Measurements from ENCODE around the gene WDR41.
"Not testable (repeated sequence)": the region's sequence is repeated elsewhere in the genome, so short reads cannot be mapped to it uniquely, and the experiment has no call there.

The WDR41 gene

GRCh38 chr5:77398896-77399295 is 93.2 kb downstream of the WDR41 start:
- no peak for DNase-seq

GRCh38 chr5:77398458-77398857 is 93.7 kb downstream of the WDR41 start:
- no peak for DNase-seq

GRCh38 chr5:77397686-77398292 is 94.3 kb downstream of the WDR41 start:
- DNase-seq = no peak

- DNase-seq = no peak
Measured at GRCh38 chr5:77396017-77396416, 96.1 kb downstream of the WDR41 start.

GRCh38 chr5:77394064-77394715 is 97.9 kb downstream of the WDR41 start:
- no peak for DNase-seq

- DNase-seq = no peak
Measured at GRCh38 chr5:77391240-77391765, 100.8 kb downstream of the WDR41 start.

GRCh38 chr5:77390795-77391194 is 101.3 kb downstream of the WDR41 start:
- DNase-seq = no peak

- no peak for DNase-seq
Measured at GRCh38 chr5:77390221-77390620, 101.9 kb downstream of the WDR41 start.

GRCh38 chr5:77389746-77390145 is 102.4 kb downstream of the WDR41 start:
- no peak for DNase-seq

- DNase-seq = not testable (repeated sequence)
Measured at GRCh38 chr5:77386340-77386739, 105.8 kb downstream of the WDR41 start.

- DNase-seq = not testable (repeated sequence)
Measured at GRCh38 chr5:77383336-77383735, 108.8 kb downstream of the WDR41 start.
